Upper lobe of left lung (tissue), 4 donors: ENCODE measurements around the gene RWDD2A.

Experiments
- POLR2AphosphoS5 ChIP-seq, 2 donors: sonication (generic); formaldehyde crosslinking; IDR thresholded peaks; one replicate each; pipeline ENCODE4 v1.5.1; 2017; ENCODE audit warnings: antibody characterized with exemption in 2 of 2
- TF ChIP-seq, protein P1 (sequence below), 6 experiments: fragments of 450-650 bp in 4 of 6; fragments of 200-600 bp in 2 of 6; sonication (generic) in 2 of 6; IDR thresholded peaks; one replicate each; pipeline ENCODE4 v1.5.1; 2016 to 2019; ENCODE audit warnings: antibody characterized with exemption in 6 of 6

DNA sequence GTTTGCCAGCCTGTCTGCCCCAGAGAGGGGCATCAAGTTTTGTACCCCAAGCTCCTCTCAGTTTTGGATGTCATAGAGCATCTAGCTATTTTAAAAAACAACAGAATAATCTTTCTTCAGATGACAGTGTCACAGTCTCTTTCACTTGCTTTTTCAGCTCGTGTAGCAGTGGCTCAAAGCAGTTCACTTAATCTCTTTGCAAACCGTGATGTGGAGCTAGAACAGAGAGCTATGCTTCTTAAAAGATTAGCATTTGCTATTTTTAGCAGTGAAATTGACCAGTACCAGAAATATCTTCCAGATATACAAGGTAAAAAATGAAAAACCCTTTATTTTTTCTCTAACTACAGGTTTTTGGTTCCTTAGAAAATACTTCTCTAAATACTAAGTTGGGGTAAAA is 37.4 kb upstream of the RWDD2A start:
- TF ChIP-seq, protein P1, sequence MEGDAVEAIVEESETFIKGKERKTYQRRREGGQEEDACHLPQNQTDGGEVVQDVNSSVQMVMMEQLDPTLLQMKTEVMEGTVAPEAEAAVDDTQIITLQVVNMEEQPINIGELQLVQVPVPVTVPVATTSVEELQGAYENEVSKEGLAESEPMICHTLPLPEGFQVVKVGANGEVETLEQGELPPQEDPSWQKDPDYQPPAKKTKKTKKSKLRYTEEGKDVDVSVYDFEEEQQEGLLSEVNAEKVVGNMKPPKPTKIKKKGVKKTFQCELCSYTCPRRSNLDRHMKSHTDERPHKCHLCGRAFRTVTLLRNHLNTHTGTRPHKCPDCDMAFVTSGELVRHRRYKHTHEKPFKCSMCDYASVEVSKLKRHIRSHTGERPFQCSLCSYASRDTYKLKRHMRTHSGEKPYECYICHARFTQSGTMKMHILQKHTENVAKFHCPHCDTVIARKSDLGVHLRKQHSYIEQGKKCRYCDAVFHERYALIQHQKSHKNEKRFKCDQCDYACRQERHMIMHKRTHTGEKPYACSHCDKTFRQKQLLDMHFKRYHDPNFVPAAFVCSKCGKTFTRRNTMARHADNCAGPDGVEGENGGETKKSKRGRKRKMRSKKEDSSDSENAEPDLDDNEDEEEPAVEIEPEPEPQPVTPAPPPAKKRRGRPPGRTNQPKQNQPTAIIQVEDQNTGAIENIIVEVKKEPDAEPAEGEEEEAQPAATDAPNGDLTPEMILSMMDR (IDR thresholded peaks at IDR 0.05) = no peak
- TF ChIP-seq POLR2AphosphoS5 (IDR thresholded peaks at IDR 0.05) = no peak
